NCI-H345 treated with DMSO at 0.1 percent for 48 hours (cell line): Measurements from ENCODE around the gene SFXN5.

Experiments used
- DNase-seq: peaks from one replicate; lab custom pipeline; 2025; ENCODE audit not compliant: unreplicated experiment; lab: John Stamatoyannopoulos, UW

Gene SFXN5

DNA sequence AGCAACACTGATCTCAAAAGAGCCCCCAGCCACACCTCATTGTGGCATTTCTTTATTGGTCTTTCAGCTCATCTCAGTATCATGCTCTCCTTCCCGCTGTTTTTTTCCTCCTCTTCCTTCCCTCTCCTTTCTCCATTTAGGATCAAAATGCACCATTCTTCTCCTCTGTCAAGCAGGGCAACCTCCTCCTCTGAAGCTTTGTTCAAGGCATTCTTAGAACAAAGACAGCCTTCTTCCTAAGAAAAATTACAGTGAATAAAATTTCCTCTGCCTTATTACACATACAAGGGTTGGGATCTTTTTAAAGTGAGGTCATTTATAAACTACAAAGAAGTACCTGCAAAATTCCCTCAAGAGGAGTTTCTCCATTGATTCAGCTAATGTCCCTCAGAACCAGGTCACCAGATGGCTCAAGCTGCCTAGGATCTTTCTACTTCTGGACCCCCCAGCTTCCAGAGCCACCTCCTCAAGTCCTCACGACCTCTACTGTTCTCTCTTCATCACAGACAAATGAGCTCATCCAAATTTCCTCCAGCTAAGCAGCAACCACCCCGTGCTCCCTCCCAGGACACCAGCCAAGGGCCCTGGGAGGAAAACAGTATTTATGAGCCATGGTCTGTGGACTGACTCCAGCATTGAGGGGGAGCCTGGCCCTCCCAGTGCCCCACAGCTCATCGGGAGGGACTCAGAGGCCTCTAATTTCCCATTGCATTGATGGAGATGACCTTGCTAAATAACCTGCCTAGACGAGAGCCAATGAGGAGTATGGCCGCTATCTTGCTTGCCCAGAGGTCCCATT, 18.0 kb downstream of the SFXN5 start:
- DNase-seq = no peak

- no peak for DNase-seq
Observed at GRCh38 chr2:73050121-73050545, 21.4 kb downstream of the SFXN5 start.

DNA sequence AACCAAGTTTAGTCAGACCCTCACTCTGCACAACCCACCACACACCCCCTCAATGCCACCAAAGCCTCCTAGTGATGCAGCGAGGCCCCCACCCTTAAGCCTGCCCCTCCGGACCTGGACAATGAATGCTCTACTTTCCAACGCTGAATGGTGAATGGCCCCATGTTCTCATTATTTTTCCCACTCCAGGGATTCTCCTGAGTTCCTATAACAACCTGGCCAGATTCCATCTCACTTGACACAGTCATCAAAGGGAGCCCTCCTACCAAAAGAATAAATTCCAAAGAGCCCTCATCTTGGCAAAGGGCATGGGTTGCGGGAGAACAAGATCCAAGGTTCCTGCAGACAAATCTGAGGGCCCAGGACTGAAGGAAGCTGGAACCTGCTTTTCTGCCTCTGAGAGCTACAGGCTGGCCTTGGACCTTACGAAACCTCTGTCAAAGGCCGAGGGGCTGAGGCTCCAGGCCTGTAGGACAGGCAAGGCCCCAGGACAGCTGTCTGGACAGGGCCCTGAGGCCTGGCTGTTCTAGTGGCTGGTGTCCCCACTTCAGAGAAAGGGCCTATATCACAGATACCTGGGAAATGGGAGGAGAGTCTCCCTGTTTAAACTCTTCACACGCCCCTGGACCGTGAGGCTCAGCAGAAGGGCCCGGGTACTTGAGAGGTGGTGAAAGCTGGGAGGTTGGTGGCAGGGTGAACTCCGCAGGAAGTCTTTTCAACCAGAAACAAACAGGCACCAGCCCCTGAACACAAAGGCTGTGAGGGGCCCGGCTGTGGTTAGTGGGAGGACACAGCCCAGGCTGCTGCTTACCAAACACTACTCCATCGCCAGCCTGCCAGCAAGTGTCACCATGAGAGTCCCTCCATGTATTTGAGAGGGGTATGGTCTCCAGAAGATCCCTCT, 27.3 kb downstream of the SFXN5 start:
- DNase-seq = peak; percentile 55

GRCh38 chr2:73043276-73043675, 28.2 kb downstream of the SFXN5 start:
- no peak for DNase-seq

GRCh38 chr2:73037947-73038585, 33.4 kb downstream of the SFXN5 start:
- DNase-seq = peak; percentile 33

DNA sequence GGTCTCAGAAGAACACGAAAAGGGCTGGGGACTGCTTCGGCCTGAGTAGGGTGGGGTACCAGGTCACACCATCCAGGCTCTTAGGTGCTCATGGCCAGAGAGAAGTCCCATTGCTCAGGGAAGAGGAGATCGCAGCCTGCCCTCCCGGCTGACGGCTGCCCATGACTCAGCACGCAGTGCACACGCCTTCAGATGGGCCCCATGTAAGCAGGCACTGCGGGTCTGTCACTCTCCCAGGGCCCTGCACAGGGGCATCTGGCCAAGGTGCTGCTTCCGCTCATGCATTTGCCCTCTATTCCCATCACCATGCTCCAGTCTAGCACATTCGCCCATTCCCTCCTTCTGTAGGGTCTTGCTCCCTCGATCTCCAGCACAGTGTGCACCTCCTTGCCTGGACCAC, 34.7 kb downstream of the SFXN5 start:
- no peak for DNase-seq

DNA sequence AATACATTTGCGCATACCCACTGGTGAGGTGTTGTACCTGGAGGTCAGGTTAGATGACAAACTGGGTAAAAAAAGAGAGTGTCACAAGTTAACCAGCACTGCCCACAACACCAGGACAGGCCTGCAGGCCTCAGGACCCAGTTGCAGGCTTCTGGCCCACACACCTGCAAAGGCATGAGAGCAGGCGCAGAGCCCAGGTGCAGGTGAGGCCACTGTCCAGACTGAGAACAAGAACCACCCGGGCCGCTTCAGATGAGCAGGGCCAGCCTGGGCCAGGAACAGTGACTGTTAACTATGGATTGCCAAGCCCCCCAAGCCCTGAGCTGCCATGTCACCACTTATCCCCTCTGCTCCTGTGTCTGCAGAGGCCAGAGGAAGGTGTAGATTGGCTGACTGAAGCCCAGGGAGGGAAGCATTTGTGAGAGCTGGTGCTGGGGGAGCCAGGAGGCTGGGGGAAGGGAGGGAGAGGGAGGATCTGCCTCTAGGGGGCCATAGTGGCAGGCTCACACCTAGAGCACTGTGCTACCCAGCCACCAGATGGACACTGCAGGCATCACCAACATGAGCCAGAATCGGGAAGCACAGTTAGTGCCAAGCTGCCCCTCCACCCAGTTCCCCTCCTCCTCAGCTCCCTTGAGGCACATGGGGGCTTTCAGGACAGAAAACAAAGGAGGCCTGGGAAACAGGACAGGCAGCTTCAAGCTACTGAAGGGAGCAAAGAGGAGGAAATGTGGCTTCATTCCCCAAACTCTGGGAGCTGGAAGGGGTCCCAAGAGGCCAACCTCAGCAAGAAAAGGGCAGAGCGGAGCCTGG, 35.4 kb downstream of the SFXN5 start:
- no peak for DNase-seq

DNA sequence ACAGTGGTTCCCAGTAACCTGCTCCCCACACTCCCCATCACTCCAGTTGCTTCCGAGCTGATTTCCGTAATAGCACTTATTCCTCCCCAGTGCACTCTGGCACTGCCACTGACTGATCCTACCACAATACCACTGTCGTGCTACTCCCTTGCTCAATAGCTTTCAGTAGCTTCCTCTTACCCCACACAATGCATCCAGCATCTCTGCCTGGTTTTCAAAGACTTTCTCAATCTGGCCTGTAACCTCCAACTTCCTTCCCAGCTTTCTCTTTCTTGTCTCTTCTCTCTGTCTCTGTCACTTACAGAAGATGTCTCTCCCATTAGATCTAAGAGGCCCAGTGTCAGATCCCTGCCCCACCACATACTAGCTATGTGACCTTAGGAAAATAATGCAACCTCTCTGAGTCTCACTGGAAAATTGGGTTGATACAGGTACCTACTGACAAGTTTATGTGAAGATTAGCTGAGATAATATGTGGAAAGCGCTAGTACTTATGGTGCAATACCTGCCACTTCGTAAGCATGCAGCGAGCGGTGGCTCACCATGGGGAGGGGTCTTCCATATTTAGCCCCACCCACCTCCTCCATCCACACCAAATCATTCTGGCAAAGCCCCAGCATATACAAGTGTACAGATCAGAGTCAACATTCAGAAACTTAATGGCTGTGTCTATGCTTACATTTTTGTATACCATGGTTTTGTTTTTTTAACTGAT, 36.7 kb downstream of the SFXN5 start:
- DNase-seq = no peak

GRCh38 chr2:73033766-73034381, 37.6 kb downstream of the SFXN5 start:
- DNase-seq = no peak

DNA sequence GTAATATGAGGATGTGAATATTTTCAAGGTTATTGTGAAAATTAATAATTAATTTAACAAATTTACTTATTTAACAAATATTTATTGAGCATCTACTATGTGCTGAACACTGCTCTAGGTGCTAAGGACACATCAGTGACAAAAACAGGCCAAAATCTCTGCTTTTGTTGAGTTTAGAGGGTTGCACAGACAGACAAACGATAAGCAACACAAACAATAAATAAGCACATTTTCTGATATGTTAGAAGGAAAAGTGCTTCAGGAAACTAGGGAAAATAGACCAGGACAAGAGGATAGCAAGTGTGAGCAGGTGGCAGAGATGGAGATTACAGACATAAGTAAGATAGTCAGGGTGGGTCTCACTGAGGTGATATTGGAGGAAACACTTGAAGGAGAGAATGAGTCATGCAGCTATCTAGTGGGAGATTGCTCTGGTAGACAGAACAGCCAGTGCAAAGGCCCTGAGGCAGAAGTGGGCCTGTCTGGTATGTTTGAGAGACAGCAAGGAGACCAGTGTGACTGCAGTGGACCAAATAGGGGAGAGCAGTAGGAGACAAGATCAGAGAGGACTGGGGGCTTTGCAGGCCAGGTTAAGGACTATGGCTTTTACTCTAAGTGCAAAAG, 38.3 kb downstream of the SFXN5 start:
- DNase-seq = no peak

DNA sequence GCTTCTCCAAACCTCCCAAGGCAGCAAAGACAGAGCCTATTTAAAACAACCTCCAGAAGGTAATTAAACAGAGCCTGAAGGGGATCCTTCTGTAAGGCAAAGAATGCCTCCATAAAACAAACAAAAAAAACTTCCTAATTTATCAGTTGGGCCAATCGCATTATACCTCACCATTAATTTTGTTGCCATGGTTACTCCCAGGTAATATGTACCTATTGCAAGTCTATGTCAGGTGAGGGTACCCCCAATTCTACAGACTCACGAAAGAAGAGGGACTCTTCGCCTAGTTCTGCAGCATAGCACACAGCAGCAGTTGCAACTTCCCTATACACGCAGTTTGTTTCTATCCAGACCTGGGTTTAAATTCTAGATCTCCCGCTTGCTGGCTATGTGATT, 38.8 kb downstream of the SFXN5 start:
- no peak for DNase-seq

DNA sequence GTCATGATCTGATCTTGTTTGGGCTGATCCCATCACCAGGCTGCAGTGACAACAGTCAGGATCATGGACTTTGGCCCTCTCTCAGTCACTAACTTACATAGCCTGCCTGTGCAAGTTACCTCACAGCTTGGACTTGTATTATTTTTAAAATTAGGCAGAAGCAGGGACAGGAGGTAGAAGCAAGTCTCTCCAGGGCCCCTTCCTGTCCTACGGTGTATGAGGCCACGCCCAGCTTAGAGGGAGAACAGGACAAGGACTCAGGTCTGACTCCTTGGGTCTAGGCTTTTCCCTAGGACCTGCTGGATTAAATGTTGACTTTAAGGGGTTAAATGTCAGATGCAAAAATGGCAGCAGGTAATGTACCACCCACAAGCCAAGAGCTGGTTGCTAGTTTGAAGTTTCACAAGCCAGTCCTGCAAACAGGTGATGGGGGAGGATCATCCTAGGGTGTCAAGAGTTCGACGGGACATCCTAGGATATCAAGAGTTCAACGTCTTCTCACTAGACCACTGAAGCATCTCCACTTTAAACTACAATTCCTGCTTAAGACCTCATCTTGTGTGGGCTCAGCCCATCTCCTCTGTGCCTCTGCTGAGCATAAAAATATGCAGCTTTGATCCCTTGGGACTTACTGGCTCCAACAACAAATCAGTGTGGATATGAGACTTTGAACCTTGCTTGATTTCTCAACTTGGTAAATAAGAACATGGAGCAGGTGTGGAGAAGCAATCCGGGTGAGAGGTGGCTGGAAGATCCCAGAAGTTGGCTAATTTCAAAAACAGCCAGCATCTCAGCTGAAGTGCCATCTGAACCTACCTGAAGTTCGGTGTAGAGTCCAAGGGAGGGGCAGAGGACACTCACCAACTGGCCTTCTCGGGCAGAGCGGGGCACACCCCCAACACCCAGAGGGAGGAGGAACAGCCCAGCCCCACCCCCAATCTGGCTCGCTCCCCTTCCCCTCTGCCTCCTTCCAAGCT, 39.5 kb downstream of the SFXN5 start:
- DNase-seq = no peak

DNA sequence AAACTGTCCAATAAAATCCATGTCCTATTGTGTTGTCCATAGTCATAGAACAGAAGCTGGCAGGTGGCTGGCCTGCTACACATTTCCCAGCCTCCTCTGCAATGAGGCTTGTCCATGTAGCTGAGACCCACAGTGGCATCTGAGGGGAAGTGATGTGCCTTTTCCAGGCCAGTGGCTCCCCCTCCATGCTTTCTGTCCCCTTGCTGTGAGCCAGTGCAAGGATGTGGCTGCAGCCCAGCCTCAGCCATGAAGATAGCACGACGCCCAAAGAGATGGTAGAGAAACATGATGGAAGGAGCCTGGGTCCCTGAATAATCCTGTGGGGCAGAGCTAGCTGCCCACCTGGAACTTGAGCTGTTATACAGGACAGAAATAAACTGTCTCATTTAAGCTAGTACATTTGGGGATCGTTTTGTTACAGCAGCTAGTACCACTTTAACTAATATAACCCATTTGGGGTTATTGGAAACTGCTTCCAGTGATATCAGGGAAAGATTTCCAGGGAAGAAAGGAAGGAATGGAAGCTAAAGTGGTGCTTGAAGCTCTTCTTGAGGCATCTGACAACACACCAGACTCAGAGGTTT, 40.3 kb downstream of the SFXN5 start:
- no peak for DNase-seq

- DNase-seq = no peak
Observed at GRCh38 chr2:73028841-73029240, 42.7 kb downstream of the SFXN5 start.

DNA sequence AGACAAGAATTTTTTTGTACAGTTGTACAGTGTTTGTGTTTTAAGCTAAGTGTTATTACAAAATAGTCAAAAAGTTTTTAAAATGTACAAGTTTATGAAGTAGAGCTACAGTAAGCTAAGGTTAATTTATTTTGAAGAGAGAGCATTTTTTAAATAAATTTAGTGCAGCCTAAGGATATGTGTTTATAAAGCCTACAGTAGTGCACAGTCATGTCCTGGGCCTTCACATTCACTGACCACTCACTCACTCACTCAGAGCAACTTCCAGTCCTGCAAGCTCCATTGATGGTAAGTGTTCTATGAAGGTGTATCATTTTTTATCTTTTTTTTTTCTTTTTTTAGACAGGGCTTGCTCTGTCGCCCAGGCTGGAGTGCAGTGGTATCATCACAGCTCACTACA, 44.2 kb downstream of the SFXN5 start:
- no peak for DNase-seq

DNA sequence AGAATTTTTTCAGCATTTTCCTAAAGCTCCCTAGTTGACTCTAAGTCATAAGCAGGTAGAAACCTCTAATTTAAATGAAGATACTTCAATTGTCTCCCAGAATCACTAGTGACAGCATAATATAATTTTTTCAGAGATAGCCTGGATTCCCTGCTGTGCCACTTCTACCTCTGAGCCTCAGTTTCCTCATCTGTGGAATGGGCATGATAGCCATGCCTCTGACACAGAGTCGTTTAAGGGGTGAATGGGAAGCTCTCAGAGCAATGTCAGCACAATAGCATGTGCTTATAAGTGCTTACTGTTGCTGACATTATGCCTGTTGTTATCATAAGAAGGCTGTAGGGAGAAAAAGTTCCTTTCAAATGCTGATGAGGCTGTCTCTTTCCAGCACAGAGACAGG, 48.0 kb downstream of the SFXN5 start:
- no peak for DNase-seq

DNA sequence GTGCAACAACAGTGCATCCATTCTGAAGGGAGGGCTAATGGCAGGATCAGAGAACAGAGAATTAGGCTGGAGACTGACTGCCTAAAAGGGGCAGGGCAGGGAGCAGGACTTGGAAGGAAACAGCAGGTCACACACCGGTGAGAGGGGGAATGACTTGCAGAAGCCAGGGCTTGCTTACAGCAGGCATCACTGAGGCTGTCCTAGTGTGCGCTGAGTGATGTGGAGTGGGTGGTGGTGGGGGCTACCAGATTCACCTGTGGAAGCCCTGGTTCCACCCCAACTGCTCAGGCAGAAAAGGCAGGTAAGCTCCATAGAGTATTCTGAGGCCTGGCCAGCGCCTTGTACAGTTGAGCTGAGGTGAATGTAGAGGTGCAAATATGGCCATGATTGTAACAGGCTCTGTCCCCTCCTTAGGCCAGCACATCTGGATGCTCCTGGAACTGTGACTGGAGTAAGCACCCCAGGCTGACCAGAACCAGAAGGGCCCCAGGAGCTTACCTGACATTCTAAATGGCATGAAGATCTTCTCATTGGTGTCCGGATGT, 49.4 kb downstream of the SFXN5 start:
- DNase-seq = no peak
